ENCODE results near the gene EFCAB10. TPM values are rescaled to one million over a fixed set of nuclear protein-coding genes. Genes with fewer than 3 reads are reported as not detected.
A peak's percentile ranks its signal among the peaks of the same experiment; 100 is the strongest.

The EFCAB10 gene
- total RNA-seq, 1 experiment from 2014 or later = not detected

DNA sequence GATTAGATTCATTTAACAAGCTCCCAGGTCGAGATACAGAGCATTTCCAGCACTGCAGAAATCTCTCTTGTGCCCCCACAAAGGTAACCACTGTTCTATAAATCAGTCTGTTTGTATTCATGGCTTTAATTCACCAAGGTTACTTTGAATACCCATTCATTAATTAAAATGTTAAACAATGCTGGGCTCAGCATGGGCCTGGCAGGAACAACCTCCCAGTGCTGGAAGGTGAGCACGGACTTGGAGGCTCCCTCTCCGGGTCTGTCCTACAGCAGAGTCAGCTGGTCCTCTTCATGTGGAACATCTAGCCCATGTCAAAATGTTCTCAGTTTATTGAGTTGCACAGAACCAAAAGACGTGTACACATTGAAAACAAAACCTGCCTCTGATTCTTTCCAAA lies 15.6 kb upstream of the EFCAB10 start:
- DNase-seq (ENCODE audit: low spot score) = no peak
- BruUV-seq (replicated peaks) = no TSS peak
- Histone ChIP-seq H3K27me3 (replicated peaks; ENCODE audit: insufficient read depth, low read depth, low read length, poor library complexity) (no peaks in the 10 kb centered on the region), H3K4me1 (ENCODE audit: insufficient read depth, low read length, poor library complexity, severe bottlenecking) (no peaks in the 10 kb centered on the region), H3K36me3 (ENCODE audit: insufficient read depth, low read length, poor library complexity, severe bottlenecking) (no peaks in the 10 kb centered on the region), H3K27ac (ENCODE audit: low read depth, low read length, poor library complexity, severe bottlenecking) (no peak overlapping the region), H3K4me3 (ENCODE audit: low read depth, low read length, poor library complexity, severe bottlenecking) (no peak overlapping the region), H3K9me3 (ENCODE audit: low read depth, low read length, poor library complexity, severe bottlenecking) (no peaks in the 10 kb centered on the region)
- ChIA-PET POLR2A (ENCODE audit: low non-redundant PET) (no interaction called here), CTCF (no interaction called here)
- intact Hi-C loops (cut with micrococcal nuclease; ENCODE audit: unreplicated experiment) = no loop called here
- TF ChIP-seq, protein P1, sequence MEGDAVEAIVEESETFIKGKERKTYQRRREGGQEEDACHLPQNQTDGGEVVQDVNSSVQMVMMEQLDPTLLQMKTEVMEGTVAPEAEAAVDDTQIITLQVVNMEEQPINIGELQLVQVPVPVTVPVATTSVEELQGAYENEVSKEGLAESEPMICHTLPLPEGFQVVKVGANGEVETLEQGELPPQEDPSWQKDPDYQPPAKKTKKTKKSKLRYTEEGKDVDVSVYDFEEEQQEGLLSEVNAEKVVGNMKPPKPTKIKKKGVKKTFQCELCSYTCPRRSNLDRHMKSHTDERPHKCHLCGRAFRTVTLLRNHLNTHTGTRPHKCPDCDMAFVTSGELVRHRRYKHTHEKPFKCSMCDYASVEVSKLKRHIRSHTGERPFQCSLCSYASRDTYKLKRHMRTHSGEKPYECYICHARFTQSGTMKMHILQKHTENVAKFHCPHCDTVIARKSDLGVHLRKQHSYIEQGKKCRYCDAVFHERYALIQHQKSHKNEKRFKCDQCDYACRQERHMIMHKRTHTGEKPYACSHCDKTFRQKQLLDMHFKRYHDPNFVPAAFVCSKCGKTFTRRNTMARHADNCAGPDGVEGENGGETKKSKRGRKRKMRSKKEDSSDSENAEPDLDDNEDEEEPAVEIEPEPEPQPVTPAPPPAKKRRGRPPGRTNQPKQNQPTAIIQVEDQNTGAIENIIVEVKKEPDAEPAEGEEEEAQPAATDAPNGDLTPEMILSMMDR (conservative IDR thresholded peaks at IDR 0.05; ENCODE audit: low read depth, low read length) = no peak
- no peak for TF ChIP-seq EZH2 (IDR thresholded peaks at IDR 0.05; ENCODE audit: borderline replicate concordance, low read depth, low read length, poor library complexity, severe bottlenecking)

DNA sequence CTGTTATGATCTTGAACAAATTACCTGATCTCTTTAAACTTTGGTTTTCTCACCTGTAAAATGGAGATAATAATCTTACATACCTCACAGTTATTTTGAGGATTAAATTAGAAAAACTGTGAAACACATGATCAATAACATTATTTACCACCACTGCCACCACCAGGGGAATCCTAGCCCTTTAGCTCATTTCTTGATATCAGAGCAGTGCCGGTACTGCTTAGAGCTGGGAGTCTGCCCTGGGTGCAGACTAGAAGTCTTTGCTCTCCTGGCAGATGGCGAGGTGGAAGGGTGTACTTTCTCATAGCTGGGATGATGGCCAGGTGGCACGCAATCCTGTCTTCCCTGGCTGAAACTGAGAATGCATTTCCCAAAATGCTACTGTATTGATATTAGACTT lies 12.7 kb upstream of the EFCAB10 start:
- Histone ChIP-seq H3K27me3 (replicated peaks; ENCODE audit: insufficient read depth, low read depth, low read length, poor library complexity) (no peaks in the 10 kb centered on the region), H3K4me1 (ENCODE audit: insufficient read depth, low read length, poor library complexity, severe bottlenecking) (no peaks in the 10 kb centered on the region), H3K27ac (ENCODE audit: low read depth, low read length, poor library complexity, severe bottlenecking) (no peak overlapping the region), H3K9me3 (ENCODE audit: low read depth, low read length, poor library complexity, severe bottlenecking) (no peaks in the 10 kb centered on the region), H3K4me3 (ENCODE audit: low read depth, low read length, poor library complexity, severe bottlenecking) (no peak overlapping the region), H3K36me3 (ENCODE audit: insufficient read depth, low read length, poor library complexity, severe bottlenecking) (no peaks in the 10 kb centered on the region)
- ChIA-PET POLR2A (ENCODE audit: low non-redundant PET) (no interaction called here), CTCF (interaction anchor here (0.6 kb wide), 1 partner anchor 166 kb away, joined by 4 read pairs; no protein-coding TSS in a partner anchor)
- DNase-seq (ENCODE audit: low spot score) = peak; percentile 17
- no TSS peak for BruUV-seq (replicated peaks)
- intact Hi-C loops (cut with micrococcal nuclease; ENCODE audit: unreplicated experiment) = loop anchor here (5.0 kb wide), 1 partner anchor 448 kb away; no protein-coding TSS in a partner anchor
- no peak for TF ChIP-seq EZH2 (IDR thresholded peaks at IDR 0.05; ENCODE audit: borderline replicate concordance, low read depth, low read length, poor library complexity, severe bottlenecking)
- TF ChIP-seq, protein P1 (conservative IDR thresholded peaks at IDR 0.05; ENCODE audit: low read depth, low read length) = peak; percentile 37

DNA sequence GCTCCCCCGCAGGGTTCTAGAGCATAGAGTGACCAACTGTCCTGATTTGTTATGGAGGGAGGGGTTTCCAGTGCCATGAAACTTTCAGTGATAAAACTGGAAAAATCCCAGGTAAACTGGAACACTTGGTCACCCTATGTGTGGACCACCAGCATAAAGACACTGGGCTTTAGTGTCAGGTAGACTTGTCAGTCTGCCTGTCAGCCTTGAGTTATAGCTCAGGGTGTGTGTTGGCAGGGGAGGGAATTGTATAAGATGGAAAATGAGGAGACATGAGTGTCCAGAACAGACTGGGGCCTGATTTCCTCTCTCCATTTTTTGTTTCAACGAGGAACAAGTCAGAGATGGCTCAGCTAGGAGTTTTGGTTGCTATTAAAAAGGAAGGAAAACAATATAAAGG lies 10.2 kb upstream of the EFCAB10 start:
- intact Hi-C loops (cut with micrococcal nuclease; ENCODE audit: unreplicated experiment) = loop anchor here (5.0 kb wide), 1 partner anchor 451 kb away; no protein-coding TSS in a partner anchor
- H3K36me3 ChIP-seq (ENCODE audit: insufficient read depth, low read length, poor library complexity, severe bottlenecking) = no peaks in the 10 kb centered on the region
- H3K9me3 ChIP-seq (ENCODE audit: low read depth, low read length, poor library complexity, severe bottlenecking) = no peaks in the 10 kb centered on the region
- BruUV-seq (replicated peaks) = no TSS peak
- H3K27me3 ChIP-seq (replicated peaks; ENCODE audit: insufficient read depth, low read depth, low read length, poor library complexity) = no peaks in the 10 kb centered on the region
- H3K27ac ChIP-seq (ENCODE audit: low read depth, low read length, poor library complexity, severe bottlenecking) = no peak overlapping the region
- H3K4me1 ChIP-seq (ENCODE audit: insufficient read depth, low read length, poor library complexity, severe bottlenecking) = no peaks in the 10 kb centered on the region
- TF ChIP-seq, protein P1 (conservative IDR thresholded peaks at IDR 0.05; ENCODE audit: low read depth, low read length) = no peak
- TF ChIP-seq EZH2 (IDR thresholded peaks at IDR 0.05; ENCODE audit: borderline replicate concordance, low read depth, low read length, poor library complexity, severe bottlenecking) = no peak
- ChIA-PET POLR2A (ENCODE audit: low non-redundant PET) (no interaction called here), CTCF (interaction anchor here (0.5 kb wide), 1 partner anchor 37 kb away, joined by 3 read pairs; no protein-coding TSS in a partner anchor)
- DNase-seq (ENCODE audit: low spot score) = no peak
- H3K4me3 ChIP-seq (ENCODE audit: low read depth, low read length, poor library complexity, severe bottlenecking) = no peak overlapping the region
